HL-60 (cell line): Measurements from ENCODE around the gene ATF3.

Experiments
- DNase-seq, 2 experiments: peaks; one replicate each; pipeline ENCODE4 v3.0.0-alpha.2; 2010 to 2020; ENCODE audit warnings: low read depth in 1 of 2, low spot score in 1 of 2
- H3K27ac ChIP-seq: fragments of 250-450 bp; sonication (Bioruptor Pico); replicated peaks from 2 replicates; pipeline ENCODE4 v1.5.1; 2020; ENCODE audit warnings: mild to moderate bottlenecking, moderate library complexity
- H3K27me3 ChIP-seq: fragments of 250-450 bp; sonication (Bioruptor Pico); 2 replicates; pipeline ENCODE4 v1.5.1; 2021; ENCODE audit warnings: mild to moderate bottlenecking, moderate library complexity; ENCODE audit not compliant: insufficient read depth, poor library complexity, severe bottlenecking
- H3K4me3 ChIP-seq: replicated peaks from 2 replicates; pipeline ENCODE4 v1.5.1; 2011; ENCODE audit warnings: mild to moderate bottlenecking, control low read depth, low read length; ENCODE audit not compliant: insufficient read depth
- CTCF ChIP-seq: IDR thresholded peaks from one replicate; pipeline ENCODE4 v1.5.1; 2011; ENCODE audit warnings: low read length, control low read depth, inconsistent platforms; ENCODE audit not compliant: insufficient read depth
- GABPA ChIP-seq: IDR thresholded peaks from 2 replicates; pipeline ENCODE4 v1.6.1; 2012; ENCODE audit warnings: low read depth
- POLR2AphosphoS5 ChIP-seq: IDR thresholded peaks from 2 replicates; pipeline ENCODE4 v1.6.1; 2012; ENCODE audit warnings: low read depth
- SPI1 ChIP-seq: IDR thresholded peaks from 2 replicates; pipeline ENCODE4 v1.6.1; 2012; ENCODE audit warnings: low read depth, mild to moderate bottlenecking, borderline replicate concordance
- TF ChIP-seq, protein P1 (sequence below): IDR thresholded peaks from 2 replicates; pipeline ENCODE4 v1.6.1; 2012; ENCODE audit warnings: low read depth; ENCODE audit not compliant: insufficient replicate concordance

Gene ATF3

GRCh38 chr1:212593821-212594251 is 14.7 kb upstream of the ATF3 start:
- Histone ChIP-seq H3K27ac (no peak overlapping the region), H3K4me3 (no peak overlapping the region), H3K27me3 (peaks cover 3% of the 10 kb centered on the region)
- DNase-seq: no peak
- no peak for TF ChIP-seq GABPA
- no peak for TF ChIP-seq SPI1
- TF ChIP-seq POLR2AphosphoS5: no peak
- no peak for TF ChIP-seq CTCF
- TF ChIP-seq, protein P1, sequence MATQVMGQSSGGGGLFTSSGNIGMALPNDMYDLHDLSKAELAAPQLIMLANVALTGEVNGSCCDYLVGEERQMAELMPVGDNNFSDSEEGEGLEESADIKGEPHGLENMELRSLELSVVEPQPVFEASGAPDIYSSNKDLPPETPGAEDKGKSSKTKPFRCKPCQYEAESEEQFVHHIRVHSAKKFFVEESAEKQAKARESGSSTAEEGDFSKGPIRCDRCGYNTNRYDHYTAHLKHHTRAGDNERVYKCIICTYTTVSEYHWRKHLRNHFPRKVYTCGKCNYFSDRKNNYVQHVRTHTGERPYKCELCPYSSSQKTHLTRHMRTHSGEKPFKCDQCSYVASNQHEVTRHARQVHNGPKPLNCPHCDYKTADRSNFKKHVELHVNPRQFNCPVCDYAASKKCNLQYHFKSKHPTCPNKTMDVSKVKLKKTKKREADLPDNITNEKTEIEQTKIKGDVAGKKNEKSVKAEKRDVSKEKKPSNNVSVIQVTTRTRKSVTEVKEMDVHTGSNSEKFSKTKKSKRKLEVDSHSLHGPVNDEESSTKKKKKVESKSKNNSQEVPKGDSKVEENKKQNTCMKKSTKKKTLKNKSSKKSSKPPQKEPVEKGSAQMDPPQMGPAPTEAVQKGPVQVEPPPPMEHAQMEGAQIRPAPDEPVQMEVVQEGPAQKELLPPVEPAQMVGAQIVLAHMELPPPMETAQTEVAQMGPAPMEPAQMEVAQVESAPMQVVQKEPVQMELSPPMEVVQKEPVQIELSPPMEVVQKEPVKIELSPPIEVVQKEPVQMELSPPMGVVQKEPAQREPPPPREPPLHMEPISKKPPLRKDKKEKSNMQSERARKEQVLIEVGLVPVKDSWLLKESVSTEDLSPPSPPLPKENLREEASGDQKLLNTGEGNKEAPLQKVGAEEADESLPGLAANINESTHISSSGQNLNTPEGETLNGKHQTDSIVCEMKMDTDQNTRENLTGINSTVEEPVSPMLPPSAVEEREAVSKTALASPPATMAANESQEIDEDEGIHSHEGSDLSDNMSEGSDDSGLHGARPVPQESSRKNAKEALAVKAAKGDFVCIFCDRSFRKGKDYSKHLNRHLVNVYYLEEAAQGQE: no peak

GRCh38 chr1:212594640-212595039 is 13.9 kb upstream of the ATF3 start:
- TF ChIP-seq CTCF (no peak), SPI1 (no peak), POLR2AphosphoS5 (no peak), GABPA (no peak)
- TF ChIP-seq, protein P1: no peak
- Histone ChIP-seq H3K27me3 (peaks cover 9% of the 10 kb centered on the region), H3K27ac (no peak overlapping the region), H3K4me3 (no peak overlapping the region)
- DNase-seq: no peak

DNA sequence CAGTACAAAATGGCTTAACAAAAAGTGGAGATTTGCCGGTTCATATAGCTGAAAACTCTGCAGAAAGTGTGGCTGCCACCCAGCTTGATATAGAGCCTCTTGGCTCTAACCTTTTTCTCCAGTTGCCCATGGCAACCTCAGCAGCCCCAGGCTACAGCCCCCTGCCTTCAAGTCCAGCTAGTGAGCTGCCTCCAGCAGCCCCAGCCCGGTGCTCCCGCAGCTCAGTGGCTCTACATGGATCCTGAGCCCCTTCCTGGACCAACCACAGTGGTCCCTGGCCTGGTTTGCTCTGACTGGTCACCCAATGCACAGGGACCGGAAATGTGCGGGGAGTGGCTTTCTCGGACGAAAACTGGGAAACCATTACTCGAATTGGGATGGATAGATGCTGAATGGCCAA is 13.3 kb upstream of the ATF3 start:
- Histone ChIP-seq H3K4me3 (no peak overlapping the region), H3K27ac (no peak overlapping the region), H3K27me3 (peaks cover 10% of the 10 kb centered on the region)
- TF ChIP-seq GABPA: no peak
- TF ChIP-seq, protein P1: no peak
- no peak for TF ChIP-seq POLR2AphosphoS5
- no peak for TF ChIP-seq SPI1
- no peak for TF ChIP-seq CTCF
- no peak for DNase-seq
